ENCODE measurements around the gene ARSJ. TPM values are rescaled to one million over a fixed set of nuclear protein-coding genes. Genes with fewer than 3 reads are reported as not detected.
A peak's percentile ranks its signal among the peaks of the same experiment; 100 is the strongest.

Gene ARSJ
- total RNA-seq, 1 experiment from 2014 or later: 7.3 TPM

GRCh38 chr4:113976741-113977525 is 2.5 kb downstream of the ARSJ start:
- ChIA-PET POLR2A (no interaction called here), CTCF (no interaction called here)
- BruUV-seq (replicated peaks): no TSS peak
- Mint-ChIP-seq H3K27ac (ENCODE audit: unreplicated experiment) (no peak overlapping the region), H3K9me3 (ENCODE audit: unreplicated experiment) (peaks cover 24% of the 10 kb centered on the region), H3K4me1 (ENCODE audit: low read depth, unreplicated experiment) (peaks cover 15% of the 10 kb centered on the region), H3K4me3 (ENCODE audit: unreplicated experiment) (peak overlapping the region; percentile 74), H3K27me3 (ENCODE audit: insufficient read depth, unreplicated experiment) (no peaks in the 10 kb centered on the region), H3K36me3 (ENCODE audit: insufficient read depth, unreplicated experiment) (peaks cover 7% of the 10 kb centered on the region)
- TF ChIP-seq CTCF (IDR thresholded peaks at IDR 0.05; ENCODE audit: insufficient read depth in 1 of 2, low read depth in 1 of 2, low read length in 1 of 2, severe bottlenecking in 1 of 2, unreplicated experiment in 1 of 2): no peak
- Histone ChIP-seq H3K9me3 (no peaks in the 10 kb centered on the region), H3K4me3 (ENCODE audit: low read depth, low read length) (no peak overlapping the region), H3K36me3 (ENCODE audit: control insufficient read depth, insufficient read depth, low read length) (no peaks in the 10 kb centered on the region), H3K27me3 (replicated peaks; ENCODE audit: control insufficient read depth, insufficient read depth, low read length) (no peaks in the 10 kb centered on the region), H3K4me1 (no peaks in the 10 kb centered on the region)
- no peak for DNase-seq
- intact Hi-C loops (cut with micrococcal nuclease; ENCODE audit: unreplicated experiment): no loop called here

GRCh38 chr4:113975578-113975977 is 3.9 kb downstream of the ARSJ start:
- Histone ChIP-seq H3K9me3 (no peaks in the 10 kb centered on the region), H3K27me3 (replicated peaks; ENCODE audit: control insufficient read depth, insufficient read depth, low read length) (no peaks in the 10 kb centered on the region), H3K4me1 (peaks cover 6% of the 10 kb centered on the region; the same call in 1 of the 2 replicates), H3K4me3 (ENCODE audit: low read depth, low read length) (no peak overlapping the region), H3K36me3 (ENCODE audit: control insufficient read depth, insufficient read depth, low read length) (no peaks in the 10 kb centered on the region)
- no peaks in the 10 kb centered on the region for H3K27me3 Mint-ChIP-seq (ENCODE audit: insufficient read depth, unreplicated experiment)
- no peak for TF ChIP-seq CTCF (IDR thresholded peaks at IDR 0.05; ENCODE audit: insufficient read depth in 1 of 2, low read depth in 1 of 2, low read length in 1 of 2, severe bottlenecking in 1 of 2, unreplicated experiment in 1 of 2)
- intact Hi-C loops (cut with micrococcal nuclease; ENCODE audit: unreplicated experiment): no loop called here
- ChIA-PET CTCF (no interaction called here), POLR2A (no interaction called here)
- no peak overlapping the region for H3K27ac Mint-ChIP-seq (ENCODE audit: unreplicated experiment)
- H3K4me1 Mint-ChIP-seq (ENCODE audit: low read depth, unreplicated experiment): peaks cover 16% of the 10 kb centered on the region
- no TSS peak for BruUV-seq (replicated peaks)
- H3K36me3 Mint-ChIP-seq (ENCODE audit: insufficient read depth, unreplicated experiment): peaks cover 7% of the 10 kb centered on the region
- H3K9me3 Mint-ChIP-seq (ENCODE audit: unreplicated experiment): peaks cover 24% of the 10 kb centered on the region
- no peak overlapping the region for H3K4me3 Mint-ChIP-seq (ENCODE audit: unreplicated experiment)
- DNase-seq: no peak

- Mint-ChIP-seq H3K36me3 (ENCODE audit: insufficient read depth, unreplicated experiment) (peaks cover 7% of the 10 kb centered on the region), H3K9me3 (ENCODE audit: unreplicated experiment) (peaks cover 24% of the 10 kb centered on the region), H3K4me1 (ENCODE audit: low read depth, unreplicated experiment) (peaks cover 16% of the 10 kb centered on the region), H3K27ac (ENCODE audit: unreplicated experiment) (no peak overlapping the region), H3K4me3 (ENCODE audit: unreplicated experiment) (no peak overlapping the region), H3K27me3 (ENCODE audit: insufficient read depth, unreplicated experiment) (no peaks in the 10 kb centered on the region)
- Histone ChIP-seq H3K4me3 (ENCODE audit: low read depth, low read length) (no peak overlapping the region), H3K4me1 (peaks cover 6% of the 10 kb centered on the region; the same call in 1 of the 2 replicates), H3K36me3 (ENCODE audit: control insufficient read depth, insufficient read depth, low read length) (no peaks in the 10 kb centered on the region), H3K9me3 (no peaks in the 10 kb centered on the region), H3K27me3 (replicated peaks; ENCODE audit: control insufficient read depth, insufficient read depth, low read length) (no peaks in the 10 kb centered on the region)
- DNase-seq: no peak
- ChIA-PET CTCF (no interaction called here), POLR2A (no interaction called here)
- BruUV-seq (replicated peaks): no TSS peak
- intact Hi-C loops (cut with micrococcal nuclease; ENCODE audit: unreplicated experiment): no loop called here
- no peak for TF ChIP-seq CTCF (IDR thresholded peaks at IDR 0.05; ENCODE audit: insufficient read depth in 1 of 2, low read depth in 1 of 2, low read length in 1 of 2, severe bottlenecking in 1 of 2, unreplicated experiment in 1 of 2)
Observed at GRCh38 chr4:113974467-113974866, 5.0 kb downstream of the ARSJ start.
